GM12872 (cell line): ENCODE measurements around the gene SMIM24.

ENCODE experiments used
- CTCF ChIP-seq: IDR thresholded peaks from 3 replicates; pipeline ENCODE4 v1.5.1; 2011; ENCODE audit warnings: low read depth, mild to moderate bottlenecking, low read length, moderate library complexity; ENCODE audit not compliant: insufficient read depth

The SMIM24 gene

GRCh38 chr19:3459089-3459881 is 21.0 kb downstream of the SMIM24 start:
- no peak for TF ChIP-seq CTCF

- TF ChIP-seq CTCF: no peak
Measured at GRCh38 chr19:3458229-3459088, 21.9 kb downstream of the SMIM24 start.

- no peak for TF ChIP-seq CTCF
Measured at GRCh38 chr19:3457528-3458228, 22.6 kb downstream of the SMIM24 start.

- TF ChIP-seq CTCF: no peak
Measured at GRCh38 chr19:3456925-3457527, 23.3 kb downstream of the SMIM24 start.

- no peak for TF ChIP-seq CTCF
Measured at GRCh38 chr19:3455960-3456601, 24.2 kb downstream of the SMIM24 start.

- TF ChIP-seq CTCF: no peak
Measured at GRCh38 chr19:3455393-3455955, 24.9 kb downstream of the SMIM24 start.
